Amygdala (tissue), 56 donors: ENCODE data around the gene CAPN14.
A peak's percentile ranks its signal among the peaks of the same experiment; 100 is the strongest.

Experiments used
- DNase-seq, 56 donors: peaks; one replicate each; lab custom pipeline; 2025; lab: John Stamatoyannopoulos, UW

The CAPN14 gene

DNA sequence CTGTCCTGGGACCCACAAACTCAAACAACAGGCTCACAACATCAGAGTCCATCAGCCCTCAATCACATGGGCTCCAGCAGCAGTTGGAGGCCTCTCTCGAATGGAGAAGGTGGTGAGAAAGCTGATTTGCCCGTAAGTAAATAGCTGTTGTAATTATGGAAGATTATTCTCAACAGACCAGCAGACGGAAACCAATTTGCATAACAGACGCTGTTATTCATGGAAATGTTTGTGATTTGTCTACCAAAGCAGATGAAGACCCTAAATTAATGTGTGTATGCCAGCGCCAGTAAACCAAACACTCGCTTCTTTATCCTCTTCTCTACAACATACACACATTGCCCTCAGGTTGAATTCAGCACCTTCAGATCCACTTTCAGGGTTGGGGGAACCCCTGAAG is 55.7 kb downstream of the CAPN14 start:
- no peak for DNase-seq

DNA sequence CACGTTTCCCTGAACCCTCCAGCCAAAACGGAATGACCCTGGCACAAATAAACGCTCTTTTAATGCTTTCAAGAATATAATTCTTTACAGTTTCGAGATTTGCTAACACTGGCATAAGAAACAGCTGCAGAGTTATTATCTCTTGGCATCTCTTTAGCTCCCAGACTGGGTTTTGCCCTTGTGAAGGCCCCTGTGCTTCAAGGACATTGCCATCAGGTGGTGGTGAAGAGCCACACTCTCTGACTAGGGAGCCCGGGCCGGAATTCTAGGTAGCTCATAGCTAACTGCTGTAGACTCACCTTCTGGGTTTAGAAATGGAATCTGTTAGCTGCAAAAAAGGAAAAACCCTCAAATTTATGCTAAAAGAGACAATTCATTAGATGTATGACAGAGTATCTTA is 65.8 kb downstream of the CAPN14 start:
- DNase-seq, result no peak

DNA sequence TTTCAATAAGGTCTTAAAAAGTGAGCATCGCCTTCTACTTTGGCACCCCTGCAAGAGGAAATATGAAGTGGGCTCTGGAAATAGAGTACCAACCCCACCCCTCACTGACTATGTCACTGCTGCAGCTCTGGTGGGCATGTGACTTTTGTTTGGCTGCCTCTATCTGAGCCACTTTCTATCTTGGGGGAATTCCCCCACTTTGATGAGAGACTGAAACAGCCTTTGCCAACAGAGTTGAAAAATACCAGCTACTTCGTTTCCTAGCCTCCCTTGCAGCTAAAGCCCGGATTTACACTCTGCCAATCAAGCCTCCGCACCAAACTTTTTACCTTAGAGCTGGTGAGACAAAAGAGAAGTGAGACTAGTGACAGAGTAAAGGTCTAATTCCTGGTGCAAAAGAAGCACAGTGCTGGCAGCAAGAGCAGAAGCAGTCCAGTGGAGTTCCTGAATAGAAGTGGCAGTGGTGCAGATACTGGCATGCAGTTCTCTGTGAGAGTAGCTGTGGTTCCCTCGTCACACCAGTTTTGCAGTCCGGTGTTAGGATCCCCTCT is 67.1 kb downstream of the CAPN14 start:
- no peak for DNase-seq

DNA sequence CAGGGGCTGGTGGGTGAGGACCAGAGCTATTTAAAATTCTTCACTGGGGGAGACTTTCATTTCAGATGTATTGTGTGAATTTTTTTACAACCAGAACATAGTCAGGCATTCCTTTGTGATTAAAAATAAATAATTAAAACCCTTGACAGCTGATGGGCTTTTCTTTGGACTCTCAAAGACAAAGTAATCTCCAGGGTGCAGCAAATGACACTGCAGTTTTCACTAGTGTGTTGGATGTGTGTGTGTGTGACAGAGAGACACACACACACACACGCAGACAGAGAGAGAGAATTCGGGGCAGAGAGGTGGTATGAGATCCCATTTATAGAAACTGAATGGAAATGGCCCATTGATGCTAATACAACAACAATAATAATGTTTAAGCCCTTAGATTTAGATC is 68.8 kb downstream of the CAPN14 start:
- no peak for DNase-seq

- DNase-seq, result no peak
Measured at GRCh38 chr2:31147645-31148044, 69.7 kb downstream of the CAPN14 start.

DNA sequence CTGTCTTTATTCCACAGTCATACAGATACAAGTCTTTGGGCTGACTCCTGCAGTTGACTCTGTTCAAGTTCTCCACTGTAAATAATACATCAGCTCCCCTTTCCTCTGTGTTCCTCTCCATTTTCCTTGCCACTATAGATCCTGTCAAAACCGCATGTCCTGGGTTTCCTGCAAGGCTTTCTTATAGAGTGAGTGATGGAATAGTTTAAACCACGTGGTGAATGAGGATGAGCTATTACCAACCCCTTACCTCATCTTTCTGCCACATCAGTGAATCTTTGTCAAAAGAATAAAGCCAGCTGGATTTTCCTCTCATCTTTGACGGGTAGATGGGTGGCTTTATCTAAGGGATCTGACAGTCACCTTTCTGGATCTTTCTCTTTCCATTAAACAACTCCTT is 75.2 kb downstream of the CAPN14 start:
- DNase-seq, result no peak

DNA sequence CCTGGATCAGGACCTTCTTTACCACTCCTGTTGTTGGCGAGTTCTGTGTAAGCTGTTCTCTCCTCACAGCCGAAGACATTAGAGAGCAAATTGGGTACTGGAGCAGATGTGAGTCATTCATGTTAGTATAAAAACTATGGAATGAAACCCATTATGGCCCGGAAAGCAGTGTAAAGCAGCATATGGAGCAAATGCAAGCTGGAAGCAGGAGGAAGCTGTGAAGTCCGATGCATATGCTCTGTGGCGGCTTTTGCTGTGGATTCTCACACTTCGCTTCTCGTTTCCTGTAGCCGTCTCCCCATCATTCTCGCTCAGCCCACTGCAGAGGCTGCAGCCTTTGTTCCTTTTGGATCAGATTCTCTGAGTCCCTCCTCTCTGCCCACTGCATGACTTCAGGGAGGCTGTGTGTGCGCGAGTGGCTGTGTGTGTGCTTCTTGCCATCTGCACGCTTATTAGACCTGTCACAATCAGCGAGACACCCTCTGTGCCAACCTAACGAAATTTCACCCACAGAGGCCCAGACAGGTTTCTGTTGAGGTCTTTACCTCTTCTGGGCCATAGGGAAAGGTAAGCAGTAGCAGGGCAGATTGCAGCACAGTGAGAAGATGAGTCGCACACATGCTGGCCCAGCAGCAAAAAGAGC is 75.8 kb downstream of the CAPN14 start:
- peak in 1 of 56 donors; percentile 5 for DNase-seq

- DNase-seq, result peak in 11 of 56 donors; percentile 4 to 29 (median 14)
Measured at GRCh38 chr2:31140151-31140550, 77.2 kb downstream of the CAPN14 start.

- DNase-seq, result no peak
Measured at GRCh38 chr2:31139671-31140070, 77.6 kb downstream of the CAPN14 start.

- DNase-seq, result peak in 36 of 56 donors; percentile 15 to 74 (median 42)
Measured at GRCh38 chr2:31138037-31138962, 79.0 kb downstream of the CAPN14 start, which contains the start of gene GALNT14. Gene GALNT14, minus strand, starts transcription at chr2:31138440. Its CDS starts 354 bp downstream, at chr2:31138086.

- DNase-seq, result no peak
Measured at GRCh38 chr2:31137211-31138036, 79.9 kb downstream of the CAPN14 start.

DNA sequence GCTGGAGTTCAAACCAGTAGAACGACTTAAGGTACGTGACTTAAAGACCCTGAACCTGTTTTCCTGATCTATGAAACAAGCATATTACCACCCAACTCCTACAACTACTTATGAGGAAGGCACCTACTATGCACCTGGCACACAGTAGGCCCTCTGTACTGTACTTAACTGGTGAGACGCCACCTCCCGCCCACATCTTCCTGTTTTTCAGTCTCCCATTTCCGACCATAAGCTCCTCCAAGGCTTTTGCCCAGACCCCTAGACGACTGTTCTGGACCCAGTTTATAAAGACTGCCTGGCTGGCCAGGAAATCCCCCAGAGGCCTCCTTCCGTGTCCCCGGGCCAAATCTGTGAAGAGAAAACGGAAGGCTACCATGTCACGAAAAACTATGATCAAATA is 80.6 kb downstream of the CAPN14 start:
- no peak for DNase-seq

GRCh38 chr2:31136000-31136399 is 81.3 kb downstream of the CAPN14 start:
- DNase-seq, result no peak

GRCh38 chr2:31134480-31134879 is 82.8 kb downstream of the CAPN14 start:
- DNase-seq, result no peak

- DNase-seq, result no peak
Measured at GRCh38 chr2:31132786-31133185, 84.5 kb downstream of the CAPN14 start.

- DNase-seq, result no peak
Measured at GRCh38 chr2:31131871-31132270, 85.4 kb downstream of the CAPN14 start.

GRCh38 chr2:31129375-31130171 is 87.7 kb downstream of the CAPN14 start:
- DNase-seq, result no peak

DNA sequence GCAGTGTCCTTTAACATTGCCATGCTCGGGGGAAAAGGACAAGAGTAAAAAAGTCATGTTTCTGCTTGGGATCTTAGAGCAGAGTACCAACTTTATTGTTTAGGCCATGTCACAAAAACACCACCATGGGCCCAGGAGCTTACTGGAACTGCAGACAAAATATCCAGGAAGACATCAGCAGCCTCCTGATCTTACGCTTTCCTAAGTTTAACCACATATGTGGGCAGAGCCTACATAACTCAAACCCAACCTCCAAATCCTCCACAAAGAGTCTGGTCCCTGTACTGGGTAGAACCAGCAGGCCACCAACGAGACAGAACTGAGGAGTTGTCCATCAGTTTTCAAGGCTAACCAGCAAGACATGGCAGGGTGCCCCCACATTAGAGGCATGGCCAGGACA is 89.4 kb downstream of the CAPN14 start:
- DNase-seq, result no peak

DNA sequence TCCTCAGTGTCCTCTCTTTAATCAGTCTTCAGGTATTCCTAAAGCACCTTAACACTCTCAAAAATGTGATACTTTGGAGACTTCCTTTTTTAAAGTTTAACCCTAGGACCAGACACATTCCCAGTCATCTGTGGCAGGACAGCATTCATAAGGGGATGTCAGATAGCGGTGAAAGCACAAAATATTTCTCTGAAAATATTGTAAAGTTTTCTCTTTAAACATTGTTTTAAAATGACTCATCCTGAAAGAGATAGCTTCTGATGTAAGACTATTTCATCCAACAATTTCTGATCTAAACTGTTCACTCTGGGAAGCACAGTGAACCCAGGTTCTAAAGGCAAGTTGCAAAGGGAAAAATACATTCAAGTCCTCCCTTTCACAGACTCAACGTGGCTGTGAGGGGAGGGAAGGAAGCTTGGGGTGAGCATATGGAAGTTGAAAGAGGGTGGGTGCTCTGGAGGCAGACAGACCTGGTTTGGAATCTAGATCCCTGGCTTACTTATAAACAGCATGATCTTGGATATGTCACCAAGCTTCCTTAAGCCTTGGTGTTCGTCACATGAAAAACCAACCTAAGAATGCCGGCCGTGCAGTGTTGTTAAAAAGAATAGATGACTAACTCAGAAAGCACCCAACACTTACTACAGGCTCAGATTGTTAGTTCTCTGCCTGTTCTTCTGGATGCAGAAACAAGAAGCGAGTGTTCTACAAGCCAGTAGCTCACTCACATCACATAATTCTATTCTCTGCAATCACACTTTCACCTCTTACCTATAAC is 91.2 kb downstream of the CAPN14 start:
- no peak for DNase-seq
